Fibroblast of lung (primary cell): Measurements from ENCODE around the gene PCK2. TPM values are rescaled to one million over a fixed set of nuclear protein-coding genes. Genes with fewer than 3 reads are reported as not detected.
A peak's percentile ranks its signal among the peaks of the same experiment; 100 is the strongest.

Experiments
- DNase-seq, 2 donors: peaks; one replicate each; pipeline versions ENCODE4 v3.0.0 to v3.0.0-alpha.2; 2010; ENCODE audit warnings: low read depth in 2 of 2
- H2AFZ ChIP-seq: 2 replicates; pipeline ENCODE4 v1.5.1; 2012; ENCODE audit warnings: low read length, control low read depth, inconsistent platforms
- H3K27ac ChIP-seq: 2 replicates; pipeline ENCODE4 v1.5.1; 2011; ENCODE audit warnings: low read length, control low read depth; ENCODE audit not compliant: insufficient read depth
- H3K27me3 ChIP-seq: 2 replicates; pipeline ENCODE4 v1.5.1; 2011; ENCODE audit warnings: mild to moderate bottlenecking, low read length; ENCODE audit not compliant: control insufficient read depth, insufficient read depth
- H3K36me3 ChIP-seq: 2 replicates; pipeline ENCODE4 v1.5.1; 2011; ENCODE audit warnings: low read length; ENCODE audit not compliant: control insufficient read depth, insufficient read depth
- H3K4me1 ChIP-seq: 2 replicates; pipeline ENCODE4 v1.5.1; 2011; ENCODE audit warnings: low read length; ENCODE audit not compliant: control insufficient read depth, insufficient read depth; ENCODE audit errors: extremely low read depth
- H3K4me2 ChIP-seq: 2 replicates; pipeline ENCODE4 v1.5.1; 2011; ENCODE audit warnings: low read length, control low read depth; ENCODE audit not compliant: insufficient read depth; ENCODE audit errors: extremely low read depth
- H3K4me3 ChIP-seq, 4 experiments: fragments of 200-600 bp in 1 of 4; sonication (generic) in 1 of 4; replicated peaks in 1 of 4; 2 replicates each; pipeline ENCODE4 v1.5.1; 2011 to 2016; ENCODE audit warnings: low read length in 4 of 4, low read depth in 3 of 4, mild to moderate bottlenecking in 3 of 4, control low read depth in 2 of 4, inconsistent platforms in 1 of 4, mixed read lengths in 1 of 4; ENCODE audit not compliant: insufficient read depth in 1 of 4; ENCODE audit errors: control extremely low read depth in 1 of 4
- H3K79me2 ChIP-seq: 2 replicates; pipeline ENCODE4 v1.5.1; 2012; ENCODE audit warnings: mild to moderate bottlenecking, low read length, inconsistent platforms; ENCODE audit not compliant: control insufficient read depth, insufficient read depth
- H3K9ac ChIP-seq: 2 replicates; pipeline ENCODE4 v1.5.1; 2011; ENCODE audit warnings: mild to moderate bottlenecking, low read length, control low read depth; ENCODE audit not compliant: insufficient read depth
- H3K9me3 ChIP-seq: 2 replicates; pipeline ENCODE4 v1.5.1; 2012; ENCODE audit warnings: low read depth, low read length; ENCODE audit not compliant: control insufficient read depth, insufficient read depth
- H4K20me1 ChIP-seq: 2 replicates; pipeline ENCODE4 v1.5.1; 2011; ENCODE audit warnings: low read length; ENCODE audit not compliant: control insufficient read depth, insufficient read depth; ENCODE audit errors: extremely low read depth
- CTCF ChIP-seq, 2 donors: IDR thresholded peaks in 1 of 2; conservative IDR thresholded peaks in 1 of 2; 1 replicate in 1 of 2; 2 replicates in 1 of 2; pipeline ENCODE4 v1.5.1; 2011 to 2012; ENCODE audit warnings: low read length in 2 of 2, control low read depth in 1 of 2, inconsistent platforms in 1 of 2, low read depth in 1 of 2, mild to moderate bottlenecking in 1 of 2
- EZH2 ChIP-seq: IDR thresholded peaks from 2 replicates; pipeline ENCODE4 v1.5.1; 2012; ENCODE audit warnings: low read length, control low read depth, mild to moderate bottlenecking; ENCODE audit errors: missing control alignments
- polyA plus RNA-seq, 2 donors: library from polyadenylated mRNA; depleted of rRNA in 1 of 2; stranded (reverse) in 1 of 2; unstranded in 1 of 2; fragments of >200 nt; gene quantifications; 2 replicates each; pipeline ENCODE4 v1.2.1, GENCODE V29; 2011 to 2012; ENCODE audit warnings: missing spikeins in 1 of 2
- total RNA-seq: library from RNA; depleted of rRNA; stranded (reverse); fragments of >200 nt; gene quantifications from 2 replicates; pipeline ENCODE4 v1.2.1, GENCODE V29; 2014

PCK2 gene
- total and polyA plus RNA-seq, 2 donors (not counting 1 experiment from before 2014, with no cell fraction given): 15.9 to 71.3 TPM

- Histone ChIP-seq H3K9me3 (no peaks in the 10 kb centered on the region), H3K4me3 (no peak overlapping the region), H3K36me3 (peaks cover 7% of the 10 kb centered on the region), H3K9ac (no peak overlapping the region), H3K27me3 (no peaks in the 10 kb centered on the region), H3K4me2 (no peak overlapping the region), H3K27ac (no peak overlapping the region), H3K79me2 (peaks cover 14% of the 10 kb centered on the region), H3K4me1 (peaks cover 6% of the 10 kb centered on the region), H4K20me1 (no peaks in the 10 kb centered on the region), H2AFZ (no peak overlapping the region)
- TF ChIP-seq CTCF (conservative IDR thresholded peaks at IDR 0.05 in 1 of 2, IDR thresholded peaks at IDR 0.05 in 1 of 2; ENCODE audit: low read depth in 1 of 2, low read length in 2 of 2) (no peak), EZH2 (no peak)
- DNase-seq: no peak
These were observed 39.6 kb downstream of the PCK2 start for GRCh38 chr14:24133735-24134134.

- Histone ChIP-seq H3K79me2 (peaks cover 26% of the 10 kb centered on the region), H3K9ac (peak overlapping the region; percentile 89), H3K36me3 (peaks cover 7% of the 10 kb centered on the region), H3K27ac (no peak overlapping the region), H3K4me1 (peaks cover 6% of the 10 kb centered on the region), H3K4me2 (peak overlapping the region; percentile 75), H3K9me3 (no peaks in the 10 kb centered on the region), H4K20me1 (no peaks in the 10 kb centered on the region), H2AFZ (peak overlapping the region; percentile 85), H3K27me3 (no peaks in the 10 kb centered on the region), H3K4me3 (peak overlapping the region; percentile 53 to 90 (median 70))
- TF ChIP-seq CTCF (conservative IDR thresholded peaks at IDR 0.05 in 1 of 2, IDR thresholded peaks at IDR 0.05 in 1 of 2; ENCODE audit: low read depth in 1 of 2, low read length in 2 of 2) (no peak), EZH2 (no peak)
- no peak for DNase-seq
These were observed 41.4 kb downstream of the PCK2 start for GRCh38 chr14:24135584-24135833.

- Histone ChIP-seq H3K4me3 (peak within 1 kb of the TSS; percentile 69 to 90 (median 84)), H3K9ac (peak within 1 kb of the TSS; percentile 89), H3K79me2 (peaks cover 29% of the 10 kb centered on the region), H3K27ac (peak within 1 kb of the TSS; percentile 87), H2AFZ (peak within 1 kb of the TSS; percentile 85), H3K36me3 (peaks cover 7% of the 10 kb centered on the region), H3K27me3 (no peaks in the 10 kb centered on the region), H4K20me1 (no peaks in the 10 kb centered on the region), H3K4me2 (peak within 1 kb of the TSS; percentile 96), H3K4me1 (peaks cover 6% of the 10 kb centered on the region), H3K9me3 (no peaks in the 10 kb centered on the region)
- DNase-seq: peak; percentile 81 to 82
- TF ChIP-seq CTCF (conservative IDR thresholded peaks at IDR 0.05 in 1 of 2, IDR thresholded peaks at IDR 0.05 in 1 of 2; ENCODE audit: low read depth in 1 of 2, low read length in 2 of 2) (no peak), EZH2 (no peak)
These were observed 41.9 kb downstream of the PCK2 start, which contains the start of gene PSME1 for GRCh38 chr14:24135834-24136683. PSME1 (plus strand) TSS chr14:24136194; CDS start chr14:24136263, 69 bp downstream.
